ENCODE data around the gene GFOD1. TPM values are rescaled to one million over a fixed set of nuclear protein-coding genes. Genes with fewer than 3 reads are reported as not detected.

The GFOD1 gene
- total RNA-seq, 1 experiment from 2014 or later: 6.1 TPM

- no peaks in the 10 kb centered on the region for H3K79me2 ChIP-seq (ENCODE audit: insufficient read depth, low read length)
- no peak overlapping the region for H2BK20ac ChIP-seq (ENCODE audit: low read depth, low read length, poor library complexity, severe bottlenecking)
- TF ChIP-seq CTCF (conservative IDR thresholded peaks at IDR 0.05): no peak
- DNase-seq: no peak
- H3K56ac ChIP-seq (ENCODE audit: insufficient read length, low read depth, low read length): no peak overlapping the region
- H3K23me2 ChIP-seq (ENCODE audit: insufficient read length, low read depth, low read length, poor library complexity, severe bottlenecking): no peaks in the 10 kb centered on the region
- peaks cover 2 to 8% of the 10 kb centered on the region in 2 experiments; a peak in 1 of 4 replicates for H3K4me1 Mint-ChIP-seq
- H2AK5ac ChIP-seq (ENCODE audit: insufficient read length, low read length): no peak overlapping the region
- no peak overlapping the region for H4K8ac ChIP-seq (replicated peaks; ENCODE audit: insufficient read length, low read depth, low read length)
- H3K27me3 Mint-ChIP-seq (ENCODE audit: low read depth): no peaks in the 10 kb centered on the region
- no peaks in the 10 kb centered on the region for H3K36me3 Mint-ChIP-seq (ENCODE audit: insufficient read depth in 1 of 3, low read depth in 3 of 3)
- no peak overlapping the region for H2BK15ac ChIP-seq (ENCODE audit: low read depth, low read length)
- no peak overlapping the region for H3K4me3 Mint-ChIP-seq
- no peak overlapping the region for H3K18ac ChIP-seq (ENCODE audit: insufficient read length, low read depth, low read length)
- H3K4me2 ChIP-seq (ENCODE audit: insufficient read depth, insufficient read length, low read length): no peak overlapping the region
- no peak overlapping the region for H3T11ph ChIP-seq (ENCODE audit: low read length)
- no peak overlapping the region for H3K23ac ChIP-seq (ENCODE audit: insufficient read length, low read depth, low read length)
- no peak overlapping the region for H3K14ac ChIP-seq (ENCODE audit: insufficient read depth, low read length)
- no peak overlapping the region for H3K27ac ChIP-seq (ENCODE audit: insufficient read length, low read depth, low read length)
- H3K4me1 ChIP-seq (ENCODE audit: insufficient read depth, low read length): no peaks in the 10 kb centered on the region
- H3K9me3 Mint-ChIP-seq: 0 out of 5 replicates have a peak, but pooled peaks cover 0 to 2% of the 10 kb centered on the region in 2 experiments
- no CpG with 5 or more reads among the region's 4 CpGs for WGBS (ENCODE audit: extremely low coverage, insufficient read length, low lambda C conversion rate)
- no peaks in the 10 kb centered on the region for H3K79me1 ChIP-seq (ENCODE audit: insufficient read depth, low read depth, low read length, poor library complexity, severe bottlenecking)
- H3K9ac ChIP-seq (ENCODE audit: extremely low read depth, insufficient read length, low read length): no peak overlapping the region
- H3K27me3 ChIP-seq (ENCODE audit: insufficient read depth, low read length): no peaks in the 10 kb centered on the region
- no peak overlapping the region for H3K27ac Mint-ChIP-seq
- H4K5ac ChIP-seq (ENCODE audit: insufficient read length, low read depth, low read length): no peak overlapping the region
- H4K20me1 ChIP-seq (ENCODE audit: control insufficient read depth, insufficient read depth, insufficient read length): no peaks in the 10 kb centered on the region
- no peak overlapping the region for H2BK120ac ChIP-seq (ENCODE audit: low read depth, low read length, poor library complexity, severe bottlenecking)
- no peak overlapping the region for H2BK12ac ChIP-seq (ENCODE audit: insufficient read length, low read depth, low read length)
- H2BK5ac ChIP-seq (ENCODE audit: insufficient read length, low read length): no peak overlapping the region
- H3K4ac ChIP-seq (ENCODE audit: low read depth, low read length): no peak overlapping the region
- H3K9me3 ChIP-seq (ENCODE audit: control insufficient read depth, low read depth, low read length): no peaks in the 10 kb centered on the region
- H4K91ac ChIP-seq (ENCODE audit: insufficient read length, low read depth, low read length): no peak overlapping the region
- no peak overlapping the region for H2AFZ ChIP-seq (ENCODE audit: low read length)
Observed at GRCh38 chr6:13522656-13523055, 35.3 kb upstream of the GFOD1 start.
